AG04450 (cell line): ENCODE measurements around the gene DDX1. TPM values are rescaled to one million over a fixed set of nuclear protein-coding genes. Genes with fewer than 3 reads are reported as not detected.

Source experiments
- CTCF ChIA-PET: fragments of 300-600, 350-600 bp; formaldehyde crosslinking; extraction: SDS; loops from one replicate; lab custom pipeline; 2022; ENCODE audit warnings: antibody characterized with exemption, inconsistent platforms; lab: Charles Lee
- POLR2A ChIA-PET: fragments of 350-600 bp; formaldehyde crosslinking; extraction: SDS; loops from one replicate; lab custom pipeline; 2021; ENCODE audit warnings: antibody characterized with exemption, inconsistent platforms; lab: Yijun Ruan, JAX
- DNase-seq: peaks from one replicate; pipeline ENCODE4 v3.0.0-alpha.2; 2011; ENCODE audit warnings: low read depth, low spot score
- H3K27ac ChIP-seq: one replicate; pipeline ENCODE4 v1.5.1; 2012; ENCODE audit warnings: low read depth, low read length, control low read depth
- H3K27me3 ChIP-seq: one replicate; pipeline ENCODE4 v1.6.0; 2012; ENCODE audit warnings: low read length; ENCODE audit not compliant: control insufficient read depth, insufficient read depth
- H3K4me3 ChIP-seq: 2 replicates; pipeline ENCODE4 v1.5.1; 2011; ENCODE audit warnings: mild to moderate bottlenecking, low read depth, low read length, control low read depth
- H3K9me3 ChIP-seq: 2 replicates; pipeline ENCODE4 v1.5.1; 2012; ENCODE audit warnings: low read length; ENCODE audit not compliant: control insufficient read depth, insufficient read depth
- polyA plus RNA-seq: library from polyadenylated mRNA; depleted of rRNA; stranded (reverse); fragments of >200 nt; gene quantifications from 2 replicates; pipeline ENCODE4 v1.2.3, GENCODE V29; 2011
- TF ChIP-seq, protein P1 (sequence below): IDR thresholded peaks from 2 replicates; pipeline ENCODE4 v1.5.1; 2011; ENCODE audit warnings: low read depth, low read length, control low read depth, inconsistent platforms

DDX1 gene
- polyA plus RNA-seq, 1 experiment: 171 TPM

- Histone ChIP-seq H3K27ac (no peak overlapping the region), H3K9me3 (no peaks in the 10 kb centered on the region), H3K4me3 (no peak overlapping the region), H3K27me3 (no peaks in the 10 kb centered on the region)
- no peak for DNase-seq
- ChIA-PET POLR2A (no interaction called here), CTCF (interaction anchor here (0.7 to 1.3 kb wide), 3 partner anchors 10 to 37 kb away, joined by 3 to 5 read pairs (median 3); no protein-coding TSS in a partner anchor)
- TF ChIP-seq, protein P1, sequence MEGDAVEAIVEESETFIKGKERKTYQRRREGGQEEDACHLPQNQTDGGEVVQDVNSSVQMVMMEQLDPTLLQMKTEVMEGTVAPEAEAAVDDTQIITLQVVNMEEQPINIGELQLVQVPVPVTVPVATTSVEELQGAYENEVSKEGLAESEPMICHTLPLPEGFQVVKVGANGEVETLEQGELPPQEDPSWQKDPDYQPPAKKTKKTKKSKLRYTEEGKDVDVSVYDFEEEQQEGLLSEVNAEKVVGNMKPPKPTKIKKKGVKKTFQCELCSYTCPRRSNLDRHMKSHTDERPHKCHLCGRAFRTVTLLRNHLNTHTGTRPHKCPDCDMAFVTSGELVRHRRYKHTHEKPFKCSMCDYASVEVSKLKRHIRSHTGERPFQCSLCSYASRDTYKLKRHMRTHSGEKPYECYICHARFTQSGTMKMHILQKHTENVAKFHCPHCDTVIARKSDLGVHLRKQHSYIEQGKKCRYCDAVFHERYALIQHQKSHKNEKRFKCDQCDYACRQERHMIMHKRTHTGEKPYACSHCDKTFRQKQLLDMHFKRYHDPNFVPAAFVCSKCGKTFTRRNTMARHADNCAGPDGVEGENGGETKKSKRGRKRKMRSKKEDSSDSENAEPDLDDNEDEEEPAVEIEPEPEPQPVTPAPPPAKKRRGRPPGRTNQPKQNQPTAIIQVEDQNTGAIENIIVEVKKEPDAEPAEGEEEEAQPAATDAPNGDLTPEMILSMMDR: no peak
Observed at GRCh38 chr2:15613736-15614429, 22.2 kb downstream of the DDX1 start.

DNA sequence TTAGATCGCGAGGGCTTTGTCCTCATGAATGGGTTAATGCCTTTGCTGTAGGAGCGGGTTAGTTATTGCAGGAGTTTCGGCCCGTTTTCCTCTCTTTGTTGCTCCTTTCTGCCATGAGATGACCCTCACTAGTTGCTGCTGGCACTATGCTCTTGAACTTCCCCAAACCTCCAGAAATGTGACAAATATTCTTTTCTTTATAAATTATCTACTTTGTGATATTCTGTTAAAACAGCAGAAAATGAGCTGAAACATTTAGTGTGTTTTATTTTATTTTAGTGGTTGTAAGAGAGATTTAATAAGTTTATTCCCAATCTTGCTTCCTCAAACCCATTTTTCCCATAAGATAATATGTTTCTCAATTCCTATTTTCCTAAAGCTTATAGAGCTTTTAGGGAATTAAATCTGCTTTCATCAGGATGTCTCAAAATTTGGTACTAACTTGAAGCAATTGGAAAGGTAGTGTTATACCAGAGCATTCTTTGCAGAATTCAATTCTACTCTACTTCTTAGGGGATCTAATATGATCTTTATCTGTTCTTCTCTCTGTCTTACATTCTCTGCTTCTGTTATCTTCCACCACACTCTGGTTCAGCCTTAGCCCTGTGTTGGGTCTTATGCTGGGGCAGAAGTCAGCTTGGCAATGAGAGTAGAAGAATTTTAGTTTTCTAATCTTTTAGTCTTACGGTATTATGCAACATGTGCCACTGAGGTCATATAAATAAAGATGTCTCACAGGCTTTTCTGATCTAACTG is 23.1 kb downstream of the DDX1 start:
- no peak for DNase-seq
- Histone ChIP-seq H3K27ac (no peak overlapping the region), H3K9me3 (no peaks in the 10 kb centered on the region; the same call in 1 of the 2 replicates), H3K4me3 (no peak overlapping the region), H3K27me3 (no peaks in the 10 kb centered on the region)
- ChIA-PET POLR2A (no interaction called here), CTCF (interaction anchor here (1.3 kb wide), 1 partner anchor 37 kb away, joined by 5 read pairs; no protein-coding TSS in a partner anchor)
- TF ChIP-seq, protein P1: no peak

DNA sequence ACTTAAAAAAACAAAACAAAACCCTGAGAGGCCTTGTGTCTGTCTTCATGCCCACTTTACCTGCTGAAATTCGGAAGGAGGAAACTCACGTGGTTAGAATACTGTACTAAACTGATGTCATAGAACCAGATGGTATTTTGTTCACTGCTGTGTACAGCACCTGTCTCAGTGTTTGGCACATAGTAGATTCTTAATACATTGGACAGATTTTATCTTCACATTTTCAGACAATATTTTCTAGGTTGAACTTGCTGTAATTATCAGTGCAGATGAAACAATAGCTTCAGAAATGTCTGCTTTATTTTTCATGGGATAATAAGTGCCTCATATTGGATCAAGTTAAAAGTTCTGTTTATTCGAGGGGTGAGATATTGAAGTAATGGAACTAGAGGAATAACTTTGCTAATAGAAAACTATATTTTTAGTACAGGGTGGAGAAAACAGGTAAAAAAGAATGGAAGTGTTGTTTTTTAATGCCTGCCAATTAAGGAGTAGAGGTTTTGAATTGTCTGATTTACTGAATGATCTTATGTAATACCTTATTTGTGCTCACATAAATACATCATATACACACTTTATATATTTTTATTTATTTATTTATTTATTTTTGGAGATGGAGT is 23.7 kb downstream of the DDX1 start:
- no peak overlapping the region for H3K27ac ChIP-seq
- DNase-seq: no peak
- no peaks in the 10 kb centered on the region; the same call in 1 of the 2 replicates for H3K9me3 ChIP-seq
- H3K4me3 ChIP-seq: no peak overlapping the region
- ChIA-PET POLR2A (no interaction called here), CTCF (no interaction called here)
- TF ChIP-seq, protein P1: no peak
- H3K27me3 ChIP-seq: no peaks in the 10 kb centered on the region

- H3K27me3 ChIP-seq: no peaks in the 10 kb centered on the region
- H3K9me3 ChIP-seq: no peaks in the 10 kb centered on the region; the same call in 1 of the 2 replicates
- CTCF ChIA-PET: no interaction called here
- POLR2A ChIA-PET: no interaction called here
- H3K4me3 ChIP-seq: no peak overlapping the region
- H3K27ac ChIP-seq: no peak overlapping the region
- TF ChIP-seq, protein P1: no peak
- DNase-seq: no peak
Observed at GRCh38 chr2:15616429-15616828, 24.8 kb downstream of the DDX1 start.
